ENCODE results near the gene STON1.
"Not testable (repeated sequence)": the region's sequence is repeated elsewhere in the genome, so short reads cannot be mapped to it uniquely, and the experiment has no call there.

STON1 gene

DNA sequence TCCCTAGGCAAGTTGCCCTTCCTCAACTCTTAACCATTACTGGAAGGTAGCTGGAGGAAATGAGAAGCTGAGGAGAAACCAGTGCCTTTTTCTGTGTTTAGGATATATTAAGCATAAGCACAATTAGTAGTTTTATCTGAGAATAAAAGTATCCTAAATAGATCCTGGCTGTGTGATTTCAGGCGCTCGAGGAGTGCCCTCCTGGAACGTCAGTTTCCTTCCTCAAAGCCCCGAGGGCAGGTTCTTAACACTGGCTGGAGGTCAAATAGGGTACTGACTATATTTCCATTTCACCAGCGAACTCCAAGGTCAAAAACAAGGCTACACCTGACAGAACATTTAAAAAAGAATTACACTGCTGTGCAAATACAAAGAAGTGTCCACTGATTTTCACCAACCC, 1.5 kb upstream of the STON1 start:
- no peak for DNase-seq

DNA sequence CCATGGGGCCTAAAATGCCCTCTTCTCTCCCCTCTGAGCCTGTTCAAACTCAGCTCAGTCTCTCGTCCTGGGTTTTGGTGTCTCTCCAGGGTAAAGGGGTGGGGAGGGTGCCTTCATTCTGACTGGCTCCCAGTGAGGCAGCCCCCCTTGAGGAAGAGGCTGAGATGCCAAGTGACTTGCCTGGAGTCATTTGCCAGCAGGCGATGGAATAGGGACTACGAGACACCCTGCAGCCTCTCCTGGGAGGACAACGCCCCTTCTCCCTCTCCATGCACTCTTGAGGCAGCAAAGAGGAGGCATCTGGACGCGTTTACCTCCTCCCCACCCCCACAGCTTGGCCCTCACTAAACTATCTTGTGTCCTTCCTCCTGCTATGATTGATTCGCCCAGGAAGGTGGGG, 760 bp upstream of the STON1 start:
- peak; percentile 8 to 41 for DNase-seq

- DNase-seq: peak in 1 of 2 experiments; percentile 24
Observed at GRCh38 chr2:48529676-48530032, 300 bp upstream of the STON1 start.

GRCh38 chr2:48531141-48531648, 1.2 kb downstream of the STON1 start:
- peak; percentile 82 to 84 for DNase-seq

GRCh38 chr2:48532174-48532573, 2.2 kb downstream of the STON1 start:
- DNase-seq: no peak

GRCh38 chr2:48532824-48533223, 2.9 kb downstream of the STON1 start:
- no peak for DNase-seq

DNA sequence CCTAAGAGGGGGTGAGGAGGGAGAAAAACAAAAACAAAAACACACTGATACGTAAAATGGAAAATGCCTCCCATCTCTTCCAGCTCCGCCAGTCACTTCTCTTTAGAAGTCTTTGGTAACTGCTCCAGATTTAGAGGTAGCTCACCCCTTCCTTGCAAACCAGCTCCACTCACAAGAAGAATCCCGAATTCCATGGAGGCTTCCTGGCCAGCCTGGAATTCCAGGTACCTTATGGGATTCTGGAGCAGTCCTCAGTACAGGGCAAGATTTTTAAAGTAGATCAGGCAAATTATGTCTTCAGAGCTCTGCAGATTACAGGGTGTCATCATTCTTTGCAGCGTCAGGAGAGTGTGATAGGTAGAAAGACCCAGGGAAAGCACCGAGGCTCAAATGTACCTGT, 4.8 kb downstream of the STON1 start:
- no peak for DNase-seq

DNA sequence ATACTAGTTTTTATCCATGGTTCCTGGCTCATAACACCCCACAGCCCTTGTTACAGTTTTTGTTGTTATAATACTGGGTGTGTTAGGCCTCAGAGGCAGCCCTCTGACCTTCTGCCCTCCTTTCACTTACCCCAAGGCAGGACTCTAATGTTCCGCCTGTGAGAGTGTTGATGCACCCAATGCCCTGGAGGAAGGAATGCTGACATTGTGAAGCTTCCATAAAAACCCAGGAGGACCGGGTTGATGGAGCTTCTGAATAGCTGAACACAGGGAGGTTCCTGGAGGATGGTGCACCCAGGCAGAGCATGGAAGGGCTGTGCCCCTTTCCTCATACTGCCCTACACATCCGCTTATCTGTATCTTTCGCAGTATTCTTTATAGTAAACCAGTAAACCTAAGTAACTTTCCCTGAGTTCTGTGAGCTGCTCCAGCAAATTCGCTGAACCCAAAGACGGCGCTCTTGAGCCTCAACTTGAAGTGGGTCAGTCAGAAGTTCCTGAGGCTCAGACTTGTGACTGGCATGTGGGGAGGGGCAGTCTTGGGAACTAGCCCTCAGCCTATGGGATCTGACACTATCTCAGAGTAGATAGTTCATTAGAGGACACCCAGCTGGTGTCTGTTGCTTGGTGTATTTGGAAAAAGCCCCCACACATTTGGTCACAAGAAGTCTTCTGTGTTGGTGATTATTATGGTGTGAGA, 10.4 kb downstream of the STON1 start:
- DNase-seq: no peak

DNA sequence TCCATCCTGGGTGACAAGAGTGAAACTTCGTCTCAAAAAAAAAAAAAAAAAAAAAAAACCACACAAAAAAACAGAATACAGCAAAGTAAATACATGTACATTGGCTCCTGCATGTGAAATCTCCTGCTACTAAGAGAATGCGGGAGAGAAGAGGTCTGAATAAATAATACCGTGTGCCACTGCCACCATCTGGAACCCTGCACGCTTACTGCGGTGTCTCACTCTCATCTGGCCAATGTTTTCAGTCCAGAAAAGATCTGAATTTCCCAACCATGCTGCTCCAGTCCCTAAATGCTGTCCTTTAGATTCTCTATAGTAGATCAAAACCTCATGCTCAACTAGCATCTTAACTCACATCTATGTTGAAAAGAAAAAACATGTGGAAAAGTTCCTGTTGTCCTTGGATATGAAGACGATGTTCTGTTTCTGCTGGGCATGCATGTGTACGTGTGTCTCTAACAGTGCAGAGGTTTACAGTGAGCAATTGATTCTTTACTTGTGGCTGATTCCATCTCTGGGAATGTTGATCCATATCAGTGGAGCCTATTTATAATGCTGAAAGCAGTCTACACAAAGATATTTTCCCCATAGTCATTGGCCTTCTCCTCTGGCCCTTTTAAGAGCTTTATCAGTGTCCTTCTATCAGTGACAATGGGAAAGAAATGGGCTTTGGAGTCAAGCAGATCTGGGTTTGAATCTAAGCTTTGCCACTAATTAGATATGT, 11.9 kb downstream of the STON1 start:
- no peak for DNase-seq

DNA sequence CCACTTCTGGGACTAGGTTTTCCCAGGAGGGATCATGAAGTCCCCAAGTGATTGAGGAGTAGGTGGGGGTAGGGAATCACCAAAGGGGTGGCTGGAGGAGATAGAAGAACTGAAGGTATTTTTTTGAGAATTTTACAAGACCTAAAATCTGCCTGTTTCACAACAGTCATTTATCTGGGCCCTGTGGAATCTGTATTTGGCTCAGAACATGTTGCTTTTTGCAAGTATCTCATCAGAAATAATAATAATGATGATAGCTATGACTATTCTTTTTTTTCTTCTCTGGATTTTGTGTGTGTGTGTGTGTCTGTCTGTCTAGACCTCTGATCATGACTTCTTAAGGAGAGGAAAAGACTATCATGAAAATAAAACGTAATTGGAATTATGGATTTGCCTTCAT, 13.9 kb downstream of the STON1 start:
- no peak for DNase-seq

DNA sequence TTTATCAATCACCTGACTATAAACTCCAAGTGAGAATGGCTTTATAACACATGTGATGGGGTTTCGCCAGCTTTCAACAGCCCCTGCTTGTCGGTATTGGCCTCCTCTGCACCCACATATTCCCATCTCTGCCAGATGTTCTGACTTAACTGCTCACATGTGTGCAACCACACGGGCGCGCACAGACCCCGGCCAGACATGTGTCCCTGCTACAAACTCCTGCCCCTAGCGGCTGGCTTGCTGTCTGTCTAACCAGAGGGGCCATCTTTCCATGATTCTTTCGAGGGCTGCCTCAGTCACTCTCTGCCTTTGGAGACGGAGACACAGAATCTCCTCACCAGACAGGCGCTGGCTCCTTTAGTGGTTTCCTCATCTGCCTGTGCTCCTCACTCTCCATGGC, 15.3 kb downstream of the STON1 start:
- DNase-seq: no peak

GRCh38 chr2:48548840-48549239, 18.9 kb downstream of the STON1 start:
- no peak for DNase-seq

- no peak for DNase-seq
Observed at GRCh38 chr2:48549972-48550371, 20.0 kb downstream of the STON1 start.

DNA sequence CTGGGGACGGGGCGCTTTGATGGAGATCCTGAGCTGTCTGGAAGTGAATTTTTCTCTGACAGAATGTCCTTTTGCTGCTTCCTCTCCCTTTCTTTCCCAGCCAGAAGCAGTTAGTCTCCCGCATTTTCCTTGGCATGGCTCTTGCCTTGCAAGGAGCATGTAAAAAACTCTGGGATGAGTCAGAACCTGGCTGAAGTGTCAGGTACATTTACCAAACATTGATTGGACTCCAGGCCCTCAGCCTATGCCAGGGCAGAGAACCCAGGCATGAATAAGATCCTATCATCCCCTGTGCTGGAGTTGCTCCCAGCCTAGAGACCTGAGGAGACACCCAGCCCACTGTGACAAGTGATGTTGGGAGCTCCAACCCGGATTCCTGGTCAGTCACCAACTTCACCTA, 21.6 kb downstream of the STON1 start:
- DNase-seq: no peak

DNA sequence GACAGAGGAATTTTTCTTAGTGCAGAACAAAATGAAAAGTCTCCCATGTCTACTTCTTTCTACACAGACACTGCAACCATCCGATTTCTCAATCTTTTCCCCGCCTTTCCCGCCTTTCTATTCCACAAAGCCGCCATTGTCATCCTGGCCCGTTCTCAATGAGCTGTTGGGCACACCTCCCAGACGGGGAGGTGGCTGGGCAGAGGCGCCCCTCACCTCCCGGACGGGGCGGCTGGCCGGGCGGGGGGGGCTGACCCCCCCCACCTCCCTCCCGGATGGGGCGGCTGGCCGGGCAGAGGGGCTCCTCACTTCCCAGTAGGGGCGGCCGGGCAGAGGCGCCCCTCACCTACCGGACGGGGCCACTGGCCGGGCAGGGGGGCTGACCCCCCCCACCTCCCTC, 25.1 kb downstream of the STON1 start:
- DNase-seq: not testable (repeated sequence)

GRCh38 chr2:48558456-48558855, 28.5 kb downstream of the STON1 start:
- no peak for DNase-seq

DNA sequence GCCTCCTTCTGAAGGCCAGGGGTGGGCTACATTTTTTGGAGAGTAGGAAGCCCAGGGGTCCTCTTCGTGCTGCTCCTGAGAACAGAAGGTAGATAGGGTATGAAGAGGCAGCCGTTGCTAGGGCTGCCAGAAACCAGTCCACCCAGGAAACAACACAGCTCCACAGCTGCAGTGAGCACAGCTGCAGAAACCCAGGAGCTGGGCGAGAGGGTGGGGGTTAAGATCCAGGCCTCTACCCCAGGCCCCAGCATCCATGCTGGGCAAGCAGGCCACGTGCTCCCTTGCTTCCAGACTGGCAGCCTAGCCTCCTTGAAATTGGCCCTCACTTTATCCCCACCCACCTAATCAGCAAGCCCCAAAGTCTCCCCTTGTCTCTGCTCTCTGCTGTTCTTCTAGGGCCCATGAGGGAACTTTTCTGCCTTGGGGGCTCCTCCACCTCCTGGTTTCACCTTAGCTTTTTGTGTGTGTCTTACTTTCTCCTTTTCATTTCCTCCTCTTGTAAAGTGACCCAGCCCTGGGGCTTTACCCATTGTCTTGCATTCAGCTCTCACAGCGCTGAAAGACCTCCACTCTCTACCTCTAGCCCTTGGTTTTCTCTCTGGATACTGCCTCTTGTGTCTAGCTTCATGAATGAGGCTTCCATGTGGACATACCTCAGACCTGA, 30.7 kb downstream of the STON1 start:
- peak in 1 of 2 experiments; percentile 24 for DNase-seq

DNA sequence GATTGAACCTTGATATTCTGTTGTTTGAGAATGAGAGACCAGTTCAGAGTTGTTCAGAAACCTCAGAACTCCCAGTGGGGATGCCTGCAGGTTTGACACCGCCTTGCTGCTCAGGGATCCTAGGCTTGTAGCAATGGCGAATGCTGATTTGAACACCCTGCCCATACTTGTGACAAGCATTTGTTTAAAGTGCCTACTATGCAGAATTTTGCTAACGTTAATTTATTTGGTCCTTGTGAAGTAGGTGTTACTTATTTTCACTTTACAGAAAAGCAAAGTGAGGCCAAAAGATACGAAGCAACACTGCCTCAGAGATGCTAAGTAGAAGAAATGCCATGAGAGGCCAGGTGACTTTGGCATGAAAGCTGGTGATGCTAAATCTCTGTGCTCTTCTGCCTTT, 32.3 kb downstream of the STON1 start:
- DNase-seq: no peak

DNA sequence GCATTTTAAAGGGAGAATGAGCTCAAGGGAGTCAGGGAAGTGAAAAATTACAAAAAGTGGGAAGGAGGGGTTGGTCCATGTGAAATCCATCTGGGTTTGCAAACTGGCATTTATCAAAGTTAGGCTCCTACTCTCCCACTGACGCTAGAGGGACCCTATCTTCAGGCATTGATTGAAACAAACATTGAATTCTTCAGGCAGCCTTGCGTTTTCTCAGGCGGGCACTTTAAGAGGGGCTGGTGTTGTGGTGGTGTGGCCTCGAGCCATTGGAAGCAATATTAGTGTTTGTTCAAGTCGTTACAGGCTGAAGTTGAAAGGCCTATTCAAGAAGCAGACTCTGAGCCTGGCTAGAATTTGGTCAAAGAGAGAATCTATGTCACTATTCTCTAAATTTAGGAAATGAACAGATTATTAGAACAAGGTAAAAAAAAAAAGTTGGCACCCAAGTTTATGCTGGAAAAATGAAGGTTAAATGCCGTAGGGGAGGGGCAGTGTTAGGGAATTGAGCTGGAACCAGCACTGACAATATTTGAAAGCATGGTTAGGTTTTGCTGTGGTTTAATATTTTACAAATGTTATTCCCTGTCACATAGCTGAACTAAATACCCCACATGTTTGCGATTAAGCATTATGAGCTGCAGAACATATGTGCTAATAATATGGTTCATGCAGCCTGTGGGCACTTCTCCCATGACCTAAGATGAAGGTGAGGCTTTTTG, 36.8 kb downstream of the STON1 start:
- DNase-seq: no peak

DNA sequence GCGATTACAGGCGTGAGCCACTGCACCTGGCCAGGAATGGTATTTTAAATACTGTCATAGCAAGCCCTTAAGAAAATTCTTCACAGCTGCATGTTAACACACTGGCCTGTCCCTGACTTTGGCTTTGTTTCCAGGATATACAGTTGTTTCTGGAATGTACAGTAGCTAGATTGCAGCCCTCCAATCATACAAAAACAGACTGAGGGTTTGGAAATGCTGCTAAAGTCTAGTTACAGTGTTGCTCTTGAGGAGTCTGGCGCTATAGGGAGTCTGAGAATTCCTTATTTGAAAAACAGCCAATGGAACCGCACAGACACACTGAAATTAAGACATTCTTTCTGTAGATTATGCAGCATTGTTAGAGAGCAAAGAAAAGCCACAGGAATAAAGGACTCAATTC, 37.7 kb downstream of the STON1 start:
- no peak for DNase-seq

GRCh38 chr2:48568547-48568946, 38.6 kb downstream of the STON1 start:
- DNase-seq: no peak

DNA sequence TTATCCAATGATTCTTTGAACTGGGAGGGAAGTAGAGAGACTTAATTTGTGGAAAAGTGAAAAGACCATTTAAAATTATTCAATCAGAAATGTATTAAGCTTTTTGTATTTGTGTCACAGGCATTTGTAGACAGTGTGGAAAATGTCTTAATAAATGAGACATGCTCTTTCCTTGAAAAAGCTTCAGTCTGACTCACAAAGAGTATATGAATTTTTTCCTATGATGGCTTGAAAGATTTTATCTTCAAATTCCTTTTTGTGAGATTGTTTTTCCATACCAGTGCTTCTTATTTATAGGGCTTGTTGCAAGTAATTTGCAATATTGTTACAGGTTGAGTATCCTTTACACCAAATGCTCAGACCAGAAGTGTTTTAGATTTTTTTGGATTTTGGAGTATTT, 39.5 kb downstream of the STON1 start:
- DNase-seq: no peak

- DNase-seq: no peak
Observed at GRCh38 chr2:48572816-48573215, 42.9 kb downstream of the STON1 start.
